ENCODE data around the gene DENND1B. TPM values are rescaled to one million over a fixed set of nuclear protein-coding genes. Genes with fewer than 3 reads are reported as not detected.

The DENND1B gene
- total RNA-seq, 1 experiment from 2014 or later, result 9.6 TPM

DNA sequence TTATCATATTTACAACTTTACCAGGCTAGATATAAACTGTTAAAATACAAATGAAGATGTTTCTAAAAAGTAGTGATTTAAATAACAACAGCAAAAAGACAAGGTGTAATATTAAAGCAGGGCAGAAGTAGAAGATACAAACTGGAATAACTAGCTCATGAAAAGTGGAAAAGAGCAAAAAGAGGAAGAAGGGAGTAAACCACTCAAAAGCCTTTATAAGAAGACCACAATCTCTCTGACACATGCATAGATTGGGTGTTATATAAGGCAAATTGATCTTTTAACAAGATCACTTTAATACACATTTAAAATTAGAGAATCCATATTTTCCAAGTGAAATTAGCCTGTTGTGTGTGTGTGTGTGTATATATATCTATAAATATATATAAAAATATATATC, 5.0 kb downstream of the DENND1B start:
- peaks cover 0 to 7% of the 10 kb centered on the region in 2 experiments; a peak in 2 of 4 replicates for H3K4me1 ChIP-seq (ENCODE audit: control insufficient read depth in 1 of 2, insufficient read depth in 2 of 2, low read length in 2 of 2)
- no peaks in the 10 kb centered on the region for H4K20me1 ChIP-seq (ENCODE audit: insufficient read depth)
- no peaks in the 10 kb centered on the region for H3K9me2 ChIP-seq (ENCODE audit: insufficient read depth)
- intact Hi-C loops (cut with micrococcal nuclease), result no loop called here
- RAD21 ChIA-PET (ENCODE audit: low non-redundant PET in 1 of 2, low total read pairs in 2 of 2, uncharacterized antibody in 2 of 2, unreplicated experiment in 2 of 2), result no interaction called here
- no peak overlapping the region for H3K4me3 ChIP-seq (replicated peaks in 1 of 2; ENCODE audit: low read depth in 1 of 2, low read length in 2 of 2)
- H3K79me2 ChIP-seq (ENCODE audit: insufficient read depth, low read length), result peaks cover 7% of the 10 kb centered on the region; the same call in 1 of the 2 replicates
- no peaks in the 10 kb centered on the region for H3K9me3 ChIP-seq (ENCODE audit: control insufficient read depth in 1 of 2, insufficient read depth in 1 of 2, low read depth in 1 of 2, low read length in 2 of 2)
- no peak for TF ChIP-seq ELF1 (IDR thresholded peaks at IDR 0.05; ENCODE audit: borderline replicate concordance, low read depth)
- no peak for TF ChIP-seq SIN3A (IDR thresholded peaks at IDR 0.05; ENCODE audit: low read depth)
- no peak for TF ChIP-seq TCF7L2 (IDR thresholded peaks at IDR 0.05; ENCODE audit: borderline replicate concordance, extremely low read depth, insufficient read depth, insufficient read length)
- TF ChIP-seq, protein P1, sequence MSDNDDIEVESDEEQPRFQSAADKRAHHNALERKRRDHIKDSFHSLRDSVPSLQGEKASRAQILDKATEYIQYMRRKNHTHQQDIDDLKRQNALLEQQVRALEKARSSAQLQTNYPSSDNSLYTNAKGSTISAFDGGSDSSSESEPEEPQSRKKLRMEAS (IDR thresholded peaks at IDR 0.05), result no peak
- DNase-seq (ENCODE audit: low read depth, low spot score), result no peak
- ATAC-seq, result no peak
- CTCF ChIA-PET, result no interaction called here
- H3K27me3 ChIP-seq (ENCODE audit: insufficient read depth, low read length), result no peaks in the 10 kb centered on the region
- no peak overlapping the region for H2AFZ ChIP-seq (ENCODE audit: low read depth, low read length, poor library complexity, severe bottlenecking)
- H3K9ac ChIP-seq (ENCODE audit: low read length), result no peak overlapping the region
- no TSS peak for BruUV-seq (replicated peaks)
- H3K4me2 ChIP-seq (ENCODE audit: low read length), result no peak overlapping the region
- no peaks in the 10 kb centered on the region for H3K36me3 ChIP-seq (ENCODE audit: control insufficient read depth in 1 of 2, insufficient read depth in 2 of 2, low read length in 2 of 2)
- H3K27ac ChIP-seq (ENCODE audit: low read depth, low read length), result no peak overlapping the region
- POLR2A ChIA-PET, result no interaction called here

DNA sequence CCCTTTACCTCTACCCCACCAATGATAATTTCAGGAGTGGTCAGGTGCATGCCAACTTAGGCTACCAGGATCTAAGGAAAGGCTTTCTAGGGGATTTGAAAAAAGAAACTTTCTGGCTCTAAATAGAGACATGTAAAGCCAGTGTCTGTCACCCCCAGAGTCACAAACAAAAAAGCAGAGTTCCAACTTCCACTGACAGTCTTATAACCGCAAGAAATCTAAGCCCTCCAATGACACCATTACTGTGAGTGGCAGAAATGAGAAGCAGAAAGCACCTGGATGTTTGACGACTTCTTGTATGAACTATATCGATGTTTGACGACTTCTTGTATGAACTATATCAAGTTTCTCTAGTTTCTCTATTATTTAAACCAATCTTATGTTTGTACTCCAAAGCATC, 6.0 kb downstream of the DENND1B start:
- Histone ChIP-seq H3K9me2 (ENCODE audit: insufficient read depth) (no peaks in the 10 kb centered on the region), H3K4me2 (ENCODE audit: low read length) (no peak overlapping the region), H3K9ac (ENCODE audit: low read length) (no peak overlapping the region), H3K79me2 (ENCODE audit: insufficient read depth, low read length) (peaks cover 6% of the 10 kb centered on the region; the same call in 1 of the 2 replicates), H4K20me1 (ENCODE audit: insufficient read depth) (no peaks in the 10 kb centered on the region), H3K27me3 (ENCODE audit: insufficient read depth, low read length) (no peaks in the 10 kb centered on the region), H3K36me3 (ENCODE audit: control insufficient read depth in 1 of 2, insufficient read depth in 2 of 2, low read length in 2 of 2) (no peaks in the 10 kb centered on the region), H3K9me3 (ENCODE audit: control insufficient read depth in 1 of 2, insufficient read depth in 1 of 2, low read depth in 1 of 2, low read length in 2 of 2) (no peaks in the 10 kb centered on the region), H3K27ac (ENCODE audit: low read depth, low read length) (no peak overlapping the region), H3K4me3 (replicated peaks in 1 of 2; ENCODE audit: low read depth in 1 of 2, low read length in 2 of 2) (no peak overlapping the region), H2AFZ (ENCODE audit: low read depth, low read length, poor library complexity, severe bottlenecking) (no peak overlapping the region), H3K4me1 (ENCODE audit: control insufficient read depth in 1 of 2, insufficient read depth in 2 of 2, low read length in 2 of 2) (peaks cover 0 to 5% of the 10 kb centered on the region in 2 experiments; a peak in 2 of 4 replicates)
- no peak for DNase-seq (ENCODE audit: low read depth, low spot score)
- ChIA-PET CTCF (no interaction called here), RAD21 (ENCODE audit: low non-redundant PET in 1 of 2, low total read pairs in 2 of 2, uncharacterized antibody in 2 of 2, unreplicated experiment in 2 of 2) (no interaction called here), POLR2A (no interaction called here)
- BruUV-seq (replicated peaks), result no TSS peak
- no peak for TF ChIP-seq EZH2 (IDR thresholded peaks at IDR 0.05)
- no peak for TF ChIP-seq ZFX (IDR thresholded peaks at IDR 0.05)
- TF ChIP-seq POLR2A (IDR thresholded peaks at IDR 0.05; ENCODE audit: borderline replicate concordance, extremely low read depth, insufficient read depth, insufficient read length), result no peak
- no peak for TF ChIP-seq YY1 (IDR thresholded peaks at IDR 0.05; ENCODE audit: extremely low read depth, insufficient replicate concordance, low read depth, low read length)
- no peak for TF ChIP-seq ZNF274 (IDR thresholded peaks at IDR 0.05; ENCODE audit: low read depth, low read length)
- TF ChIP-seq SRF (IDR thresholded peaks at IDR 0.05; ENCODE audit: low read depth), result no peak
- TF ChIP-seq, protein P2, sequence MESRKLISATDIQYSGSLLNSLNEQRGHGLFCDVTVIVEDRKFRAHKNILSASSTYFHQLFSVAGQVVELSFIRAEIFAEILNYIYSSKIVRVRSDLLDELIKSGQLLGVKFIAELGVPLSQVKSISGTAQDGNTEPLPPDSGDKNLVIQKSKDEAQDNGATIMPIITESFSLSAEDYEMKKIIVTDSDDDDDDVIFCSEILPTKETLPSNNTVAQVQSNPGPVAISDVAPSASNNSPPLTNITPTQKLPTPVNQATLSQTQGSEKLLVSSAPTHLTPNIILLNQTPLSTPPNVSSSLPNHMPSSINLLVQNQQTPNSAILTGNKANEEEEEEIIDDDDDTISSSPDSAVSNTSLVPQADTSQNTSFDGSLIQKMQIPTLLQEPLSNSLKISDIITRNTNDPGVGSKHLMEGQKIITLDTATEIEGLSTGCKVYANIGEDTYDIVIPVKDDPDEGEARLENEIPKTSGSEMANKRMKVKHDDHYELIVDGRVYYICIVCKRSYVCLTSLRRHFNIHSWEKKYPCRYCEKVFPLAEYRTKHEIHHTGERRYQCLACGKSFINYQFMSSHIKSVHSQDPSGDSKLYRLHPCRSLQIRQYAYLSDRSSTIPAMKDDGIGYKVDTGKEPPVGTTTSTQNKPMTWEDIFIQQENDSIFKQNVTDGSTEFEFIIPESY (IDR thresholded peaks at IDR 0.05; ENCODE audit: extremely low read depth, insufficient replicate concordance, low read length), result no peak
- TF ChIP-seq RAD21 (IDR thresholded peaks at IDR 0.05; ENCODE audit: low read depth), result no peak
- TF ChIP-seq EZH2phosphoT487 (IDR thresholded peaks at IDR 0.05; ENCODE audit: borderline replicate concordance), result no peak
- TF ChIP-seq, protein P3, sequence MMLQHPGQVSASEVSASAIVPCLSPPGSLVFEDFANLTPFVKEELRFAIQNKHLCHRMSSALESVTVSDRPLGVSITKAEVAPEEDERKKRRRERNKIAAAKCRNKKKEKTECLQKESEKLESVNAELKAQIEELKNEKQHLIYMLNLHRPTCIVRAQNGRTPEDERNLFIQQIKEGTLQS (IDR thresholded peaks at IDR 0.05), result no peak
- TF ChIP-seq, protein P4, sequence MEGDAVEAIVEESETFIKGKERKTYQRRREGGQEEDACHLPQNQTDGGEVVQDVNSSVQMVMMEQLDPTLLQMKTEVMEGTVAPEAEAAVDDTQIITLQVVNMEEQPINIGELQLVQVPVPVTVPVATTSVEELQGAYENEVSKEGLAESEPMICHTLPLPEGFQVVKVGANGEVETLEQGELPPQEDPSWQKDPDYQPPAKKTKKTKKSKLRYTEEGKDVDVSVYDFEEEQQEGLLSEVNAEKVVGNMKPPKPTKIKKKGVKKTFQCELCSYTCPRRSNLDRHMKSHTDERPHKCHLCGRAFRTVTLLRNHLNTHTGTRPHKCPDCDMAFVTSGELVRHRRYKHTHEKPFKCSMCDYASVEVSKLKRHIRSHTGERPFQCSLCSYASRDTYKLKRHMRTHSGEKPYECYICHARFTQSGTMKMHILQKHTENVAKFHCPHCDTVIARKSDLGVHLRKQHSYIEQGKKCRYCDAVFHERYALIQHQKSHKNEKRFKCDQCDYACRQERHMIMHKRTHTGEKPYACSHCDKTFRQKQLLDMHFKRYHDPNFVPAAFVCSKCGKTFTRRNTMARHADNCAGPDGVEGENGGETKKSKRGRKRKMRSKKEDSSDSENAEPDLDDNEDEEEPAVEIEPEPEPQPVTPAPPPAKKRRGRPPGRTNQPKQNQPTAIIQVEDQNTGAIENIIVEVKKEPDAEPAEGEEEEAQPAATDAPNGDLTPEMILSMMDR (IDR thresholded peaks at IDR 0.05 in 2 of 3, conservative IDR thresholded peaks at IDR 0.05 in 1 of 3; ENCODE audit: borderline replicate concordance in 1 of 3, insufficient read depth in 1 of 3, low read depth in 2 of 3, low read length in 2 of 3), result no peak
- no peak for TF ChIP-seq JUND (IDR thresholded peaks at IDR 0.05)
- no peak for TF ChIP-seq POLR2AphosphoS5 (IDR thresholded peaks at IDR 0.05; ENCODE audit: low read depth, low read length)
- intact Hi-C loops (cut with micrococcal nuclease), result no loop called here
- ATAC-seq, result no peak

All from HCT116 (cell line).